ENCODE results near the gene PCNX1. TPM values are rescaled to one million over a fixed set of nuclear protein-coding genes. Genes with fewer than 3 reads are reported as not detected.

Gene PCNX1
- total and polyA plus RNA-seq, 9 of the 15 experiments (the other 6 are each of a cell fraction or from before 2014, with no cell fraction given): 0.30 to 4.5 (median 2.3) TPM

DNA sequence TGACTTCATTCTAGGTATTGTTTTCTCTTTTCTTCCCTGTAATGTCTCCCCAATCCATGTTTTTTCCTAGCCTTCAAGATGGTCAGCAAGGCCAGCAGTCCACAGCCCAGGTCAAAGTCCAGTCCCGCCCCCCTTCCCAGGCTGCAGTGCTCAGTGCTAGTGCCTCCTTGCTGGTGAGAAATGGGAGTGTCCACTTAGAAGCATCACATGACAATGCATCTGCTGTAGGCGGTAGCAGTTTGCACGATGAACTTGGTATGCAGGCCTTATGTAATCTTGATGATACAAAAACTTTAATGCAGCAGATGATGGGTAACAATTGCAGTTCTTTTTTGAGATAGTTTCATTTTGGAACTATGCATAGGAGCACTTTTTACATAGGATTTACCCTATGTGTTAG lies 88.4 kb downstream of the PCNX1 start (continued):
- TF ChIP-seq, protein P1, sequence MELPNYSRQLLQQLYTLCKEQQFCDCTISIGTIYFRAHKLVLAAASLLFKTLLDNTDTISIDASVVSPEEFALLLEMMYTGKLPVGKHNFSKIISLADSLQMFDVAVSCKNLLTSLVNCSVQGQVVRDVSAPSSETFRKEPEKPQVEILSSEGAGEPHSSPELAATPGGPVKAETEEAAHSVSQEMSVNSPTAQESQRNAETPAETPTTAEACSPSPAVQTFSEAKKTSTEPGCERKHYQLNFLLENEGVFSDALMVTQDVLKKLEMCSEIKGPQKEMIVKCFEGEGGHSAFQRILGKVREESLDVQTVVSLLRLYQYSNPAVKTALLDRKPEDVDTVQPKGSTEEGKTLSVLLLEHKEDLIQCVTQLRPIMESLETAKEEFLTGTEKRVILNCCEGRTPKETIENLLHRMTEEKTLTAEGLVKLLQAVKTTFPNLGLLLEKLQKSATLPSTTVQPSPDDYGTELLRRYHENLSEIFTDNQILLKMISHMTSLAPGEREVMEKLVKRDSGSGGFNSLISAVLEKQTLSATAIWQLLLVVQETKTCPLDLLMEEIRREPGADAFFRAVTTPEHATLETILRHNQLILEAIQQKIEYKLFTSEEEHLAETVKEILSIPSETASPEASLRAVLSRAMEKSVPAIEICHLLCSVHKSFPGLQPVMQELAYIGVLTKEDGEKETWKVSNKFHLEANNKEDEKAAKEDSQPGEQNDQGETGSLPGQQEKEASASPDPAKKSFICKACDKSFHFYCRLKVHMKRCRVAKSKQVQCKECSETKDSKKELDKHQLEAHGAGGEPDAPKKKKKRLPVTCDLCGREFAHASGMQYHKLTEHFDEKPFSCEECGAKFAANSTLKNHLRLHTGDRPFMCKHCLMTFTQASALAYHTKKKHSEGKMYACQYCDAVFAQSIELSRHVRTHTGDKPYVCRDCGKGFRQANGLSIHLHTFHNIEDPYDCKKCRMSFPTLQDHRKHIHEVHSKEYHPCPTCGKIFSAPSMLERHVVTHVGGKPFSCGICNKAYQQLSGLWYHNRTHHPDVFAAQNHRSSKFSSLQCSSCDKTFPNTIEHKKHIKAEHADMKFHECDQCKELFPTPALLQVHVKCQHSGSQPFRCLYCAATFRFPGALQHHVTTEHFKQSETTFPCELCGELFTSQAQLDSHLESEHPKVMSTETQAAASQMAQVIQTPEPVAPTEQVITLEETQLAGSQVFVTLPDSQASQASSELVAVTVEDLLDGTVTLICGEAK (IDR thresholded peaks at IDR 0.05): peak; percentile 88
- TF ChIP-seq, protein P1 (CRISPR knock-in tag; IDR thresholded peaks at IDR 0.05): peak; percentile 51
- peak; percentile 34; the same call in 1 of the 2 replicates for TF ChIP-seq CTBP1 (IDR thresholded peaks at IDR 0.05; ENCODE audit: borderline replicate concordance)
